HepG2 (cell line): ENCODE data around the gene FCN3. TPM values are rescaled to one million over a fixed set of nuclear protein-coding genes. Genes with fewer than 3 reads are reported as not detected.

ENCODE experiments used
- ATAC-seq: fragments of 200-7000 bp; cut with Tn5 transposase; 3 replicates; pipeline ENCODE4 v1.9.1; 2020; ENCODE audit warnings: mild to moderate bottlenecking, moderate library complexity
- BruUV-seq: library from RNA; stranded (reverse); fragments of 400-500 nt; replicated peaks from 2 replicates; lab custom pipeline; 2021; lab: Mats Ljungman, UMichigan
- CTCF ChIA-PET: fragments of 300-600 bp; formaldehyde crosslinking; extraction: SDS; loops from one replicate; lab custom pipeline; 2021; ENCODE audit warnings: low total read pairs, inconsistent platforms, low intra/inter-chr PET ratio; lab: Yijun Ruan, JAX
- POLR2A ChIA-PET: fragments of 350-600 bp; sonication (Branson Sonifier 250); formaldehyde crosslinking; loops from one replicate; lab custom pipeline; 2020; ENCODE audit warnings: antibody characterized with exemption, inconsistent platforms; lab: Yijun Ruan, JAX
- DNase-seq: peaks from one replicate; pipeline ENCODE4 v3.0.0-alpha.2; 2015; ENCODE audit warnings: low spot score
- FAIRE-seq: peaks from 3 replicates; lab custom pipeline; 2011; peaks lifted over from hg19 to GRCh38; lab: Jason Lieb, UNC
- H2AFZ ChIP-seq: one replicate; pipeline ENCODE4 v1.6.1; 2011; ENCODE audit warnings: low read length, inconsistent platforms
- H3K27ac ChIP-seq: fragments of 300-600 bp; 3 replicates; pipeline ENCODE4 v1.8.0; 2011; ENCODE audit warnings: mixed run types, mild to moderate bottlenecking, mixed read lengths, low read length, inconsistent platforms; ENCODE audit not compliant: insufficient read depth; ENCODE audit errors: extremely low read length
- H3K27me3 ChIP-seq, 2 experiments: fragments of 200-600 bp in 1 of 2; 2 replicates in 1 of 2; 3 replicates in 1 of 2; pipeline versions ENCODE4 v1.6.0 to v1.8.0; 2011; ENCODE audit warnings: low read length in 2 of 2, mild to moderate bottlenecking in 2 of 2, moderate library complexity in 2 of 2, inconsistent platforms in 1 of 2; ENCODE audit not compliant: insufficient read depth in 2 of 2, control insufficient read depth in 1 of 2
- H3K36me3 ChIP-seq, 2 experiments: fragments of 200-600 bp in 1 of 2; replicated peaks in 1 of 2; 2 replicates in 1 of 2; 3 replicates in 1 of 2; pipeline versions ENCODE4 v1.5.1 to v1.8.0; 2011; ENCODE audit warnings: low read length in 2 of 2, inconsistent platforms in 1 of 2; ENCODE audit not compliant: insufficient read depth in 2 of 2, control insufficient read depth in 1 of 2
- H3K4me1 ChIP-seq: 2 replicates; pipeline ENCODE4 v1.5.1; 2012; ENCODE audit warnings: low read length, inconsistent platforms; ENCODE audit not compliant: insufficient read depth
- H3K4me2 ChIP-seq: 2 replicates; pipeline ENCODE4 v1.6.0; 2011; ENCODE audit warnings: low read depth, low read length, inconsistent platforms
- H3K4me3 ChIP-seq, 3 experiments: fragments of 200-600 bp in 1 of 3; sonication (generic), shearing (Covaris generic) in 1 of 3; replicated peaks in 1 of 3; 2 replicates each; pipeline ENCODE4 v1.5.1; 2011 to 2016; ENCODE audit warnings: low read length in 3 of 3, inconsistent platforms in 2 of 3, low read depth in 2 of 3, mild to moderate bottlenecking in 2 of 3, control low read depth in 1 of 3, mixed read lengths in 1 of 3; ENCODE audit not compliant: insufficient read depth in 1 of 3
- H3K79me2 ChIP-seq: one replicate; pipeline ENCODE4 v1.6.1; 2011; ENCODE audit warnings: low read length, inconsistent platforms; ENCODE audit not compliant: insufficient read depth
- H3K9ac ChIP-seq: 2 replicates; pipeline ENCODE4 v1.6.0; 2011; ENCODE audit warnings: mild to moderate bottlenecking, low read depth, low read length, inconsistent platforms; ENCODE audit not compliant: insufficient read depth
- H3K9me3 ChIP-seq: 2 replicates; pipeline ENCODE4 v1.5.1; 2012; ENCODE audit warnings: mild to moderate bottlenecking, low read length
- H4K20me1 ChIP-seq: 2 replicates; pipeline ENCODE4 v1.6.0; 2011; ENCODE audit warnings: inconsistent platforms, mild to moderate bottlenecking, low read length, moderate library complexity; ENCODE audit not compliant: insufficient read depth
- KDM6A ChIP-seq: IDR thresholded peaks from 2 replicates; pipeline ENCODE4 v1.6.1; 2016; ENCODE audit warnings: low read depth
- PRPF4 ChIP-seq: fragments of 200-400 bp; formaldehyde crosslinking; IDR thresholded peaks from 2 replicates; pipeline ENCODE4 v1.6.1; 2016; ENCODE audit warnings: low read length, low read depth; ENCODE audit not compliant: poor library complexity, severe bottlenecking
- ZKSCAN1 ChIP-seq: fragments of 150-350 bp; IDR thresholded peaks from 2 replicates; pipeline ENCODE4 v1.6.1; 2014; ENCODE audit warnings: low read length
- ZNF292 ChIP-seq: sonication (generic); formaldehyde crosslinking; IDR thresholded peaks from 2 replicates; pipeline ENCODE4 v1.8.1; 2022; ENCODE audit warnings: mild to moderate bottlenecking, low read depth, missing genetic modification reagents, borderline replicate concordance
- ZNF3 ChIP-seq: IDR thresholded peaks from 2 replicates; pipeline ENCODE4 v1.7.0; 2017; ENCODE audit warnings: inconsistent platforms
- WGBS: methylation state at CpG from one replicate; pipeline ENCODE4 v1.1.6; 2017; ENCODE audit warnings: low lambda C conversion rate; 5-methylcytosine and 5-hydroxymethylcytosine counted together
- in situ Hi-C: cut with HindIII; loops from 2 replicates; pipeline ENCODE4 v1.10.0; 2017; ENCODE audit warnings: low pct_unique_long_range_greater_than_20kb; ENCODE audit not compliant: extremely low pct_ligation_motif_present
- intact Hi-C: fragments of 100-400 bp; cut with micrococcal nuclease; formaldehyde crosslinking; loops from one replicate; pipeline ENCODE4 v1.10.0; 2022; ENCODE audit not compliant: unreplicated experiment
- polyA plus RNA-seq, 8 experiments: library from polyadenylated mRNA; depleted of rRNA in 3 of 8; stranded (reverse) in 7 of 8; unstranded in 1 of 8; fragments of >200 nt; fragmentation: Illumina TruSeq in 4 of 8; extraction: Trizol in 4 of 8; gene quantifications; 2 replicates each; pipeline versions ENCODE4 v1.2.1 to v1.2.3, GENCODE V29; 2011 to 2016; ENCODE audit warnings: low read depth in 4 of 8, missing spikeins in 1 of 8, mixed read lengths in 1 of 8; ENCODE audit not compliant: insufficient read depth in 1 of 8
- total RNA-seq, 5 experiments: library from RNA; depleted of rRNA; stranded (reverse); fragments of >200 nt; fragmentation: Illumina TruSeq; extraction: Trizol; gene quantifications; 2 replicates each; pipeline ENCODE4 v1.2.3, GENCODE V29; 2016; ENCODE audit warnings: low read depth in 1 of 5
- TF ChIP-seq, protein P1 (sequence below): sonication (generic); formaldehyde crosslinking; IDR thresholded peaks from 2 replicates; pipeline ENCODE4 v1.9.0; 2022; ENCODE audit warnings: low read depth, missing genetic modification reagents
- TF ChIP-seq, protein P2 (sequence below): fragments of 450-650 bp; IDR thresholded peaks from 2 replicates; pipeline ENCODE4 v1.6.1; 2017; ENCODE audit warnings: mild to moderate bottlenecking
- TF ChIP-seq, protein P3 (sequence below): sonication (generic); formaldehyde crosslinking; IDR thresholded peaks from 2 replicates; pipeline ENCODE4 v1.4.0; 2020; ENCODE audit warnings: mild to moderate bottlenecking, low read depth, missing genetic modification reagents
- TF ChIP-seq, protein P4 (sequence below): sonication (generic); formaldehyde crosslinking; IDR thresholded peaks from 2 replicates; pipeline ENCODE4 v1.4.0; 2020; ENCODE audit warnings: mild to moderate bottlenecking, low read depth, missing genetic modification reagents
- TF ChIP-seq, protein P5 (sequence below): IDR thresholded peaks from 2 replicates; pipeline ENCODE4 v1.6.1; 2016; ENCODE audit warnings: mild to moderate bottlenecking, missing biosample characterization, missing genetic modification reagents

FCN3 gene
- total and polyA plus RNA-seq, 2 of the 13 experiments (the other 11 are each of a cell fraction or from before 2014, with no cell fraction given) = not detected

DNA sequence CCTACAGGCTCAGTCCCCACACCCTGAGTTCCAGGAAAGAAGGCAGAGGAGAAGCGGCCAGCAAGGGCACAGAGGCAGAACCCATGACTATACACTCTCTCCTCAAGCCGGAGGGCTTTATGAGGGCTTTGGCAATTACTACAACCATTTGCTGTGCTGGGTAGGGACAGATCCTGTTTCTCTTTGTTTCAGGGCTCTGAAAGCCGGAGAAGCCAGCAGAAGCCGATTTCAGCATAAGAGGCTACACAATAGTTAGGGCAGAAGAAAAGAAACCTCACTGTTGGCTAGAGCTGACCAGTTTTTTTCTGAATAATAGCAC is 31.7 kb upstream of the FCN3 start:
- intact Hi-C loops (no loop called here), in situ Hi-C loops (no loop called here)
- H3K27ac ChIP-seq = no peak overlapping the region
- no peak overlapping the region for H2AFZ ChIP-seq
- no peaks in the 10 kb centered on the region for H3K27me3 ChIP-seq
- DNase-seq = no peak
- POLR2A ChIA-PET = no interaction called here
- WGBS = 95% methylated on average over 4 of the region's 4 CpGs
- H4K20me1 ChIP-seq = no peaks in the 10 kb centered on the region
- no TSS peak for BruUV-seq
- H3K4me1 ChIP-seq = no peaks in the 10 kb centered on the region
- TF ChIP-seq, protein P1, sequence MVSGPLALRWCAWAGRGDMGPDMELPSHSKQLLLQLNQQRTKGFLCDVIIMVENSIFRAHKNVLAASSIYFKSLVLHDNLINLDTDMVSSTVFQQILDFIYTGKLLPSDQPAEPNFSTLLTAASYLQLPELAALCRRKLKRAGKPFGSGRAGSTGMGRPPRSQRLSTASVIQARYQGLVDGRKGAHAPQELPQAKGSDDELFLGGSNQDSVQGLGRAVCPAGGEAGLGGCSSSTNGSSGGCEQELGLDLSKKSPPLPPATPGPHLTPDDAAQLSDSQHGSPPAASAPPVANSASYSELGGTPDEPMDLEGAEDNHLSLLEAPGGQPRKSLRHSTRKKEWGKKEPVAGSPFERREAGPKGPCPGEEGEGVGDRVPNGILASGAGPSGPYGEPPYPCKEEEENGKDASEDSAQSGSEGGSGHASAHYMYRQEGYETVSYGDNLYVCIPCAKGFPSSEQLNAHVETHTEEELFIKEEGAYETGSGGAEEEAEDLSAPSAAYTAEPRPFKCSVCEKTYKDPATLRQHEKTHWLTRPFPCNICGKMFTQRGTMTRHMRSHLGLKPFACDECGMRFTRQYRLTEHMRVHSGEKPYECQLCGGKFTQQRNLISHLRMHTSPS (CRISPR knock-in tag) = no peak
- TF ChIP-seq ZKSCAN1 (no peak), ZNF292 (CRISPR knock-in tag) (no peak), PRPF4 (no peak), KDM6A (CRISPR knock-in tag) (no peak), ZNF3 (CRISPR knock-in tag) (no peak)
- TF ChIP-seq, protein P2, sequence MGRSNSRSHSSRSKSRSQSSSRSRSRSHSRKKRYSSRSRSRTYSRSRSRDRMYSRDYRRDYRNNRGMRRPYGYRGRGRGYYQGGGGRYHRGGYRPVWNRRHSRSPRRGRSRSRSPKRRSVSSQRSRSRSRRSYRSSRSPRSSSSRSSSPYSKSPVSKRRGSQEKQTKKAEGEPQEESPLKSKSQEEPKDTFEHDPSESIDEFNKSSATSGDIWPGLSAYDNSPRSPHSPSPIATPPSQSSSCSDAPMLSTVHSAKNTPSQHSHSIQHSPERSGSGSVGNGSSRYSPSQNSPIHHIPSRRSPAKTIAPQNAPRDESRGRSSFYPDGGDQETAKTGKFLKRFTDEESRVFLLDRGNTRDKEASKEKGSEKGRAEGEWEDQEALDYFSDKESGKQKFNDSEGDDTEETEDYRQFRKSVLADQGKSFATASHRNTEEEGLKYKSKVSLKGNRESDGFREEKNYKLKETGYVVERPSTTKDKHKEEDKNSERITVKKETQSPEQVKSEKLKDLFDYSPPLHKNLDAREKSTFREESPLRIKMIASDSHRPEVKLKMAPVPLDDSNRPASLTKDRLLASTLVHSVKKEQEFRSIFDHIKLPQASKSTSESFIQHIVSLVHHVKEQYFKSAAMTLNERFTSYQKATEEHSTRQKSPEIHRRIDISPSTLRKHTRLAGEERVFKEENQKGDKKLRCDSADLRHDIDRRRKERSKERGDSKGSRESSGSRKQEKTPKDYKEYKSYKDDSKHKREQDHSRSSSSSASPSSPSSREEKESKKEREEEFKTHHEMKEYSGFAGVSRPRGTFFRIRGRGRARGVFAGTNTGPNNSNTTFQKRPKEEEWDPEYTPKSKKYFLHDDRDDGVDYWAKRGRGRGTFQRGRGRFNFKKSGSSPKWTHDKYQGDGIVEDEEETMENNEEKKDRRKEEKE = no peak
- TF ChIP-seq, protein P3, sequence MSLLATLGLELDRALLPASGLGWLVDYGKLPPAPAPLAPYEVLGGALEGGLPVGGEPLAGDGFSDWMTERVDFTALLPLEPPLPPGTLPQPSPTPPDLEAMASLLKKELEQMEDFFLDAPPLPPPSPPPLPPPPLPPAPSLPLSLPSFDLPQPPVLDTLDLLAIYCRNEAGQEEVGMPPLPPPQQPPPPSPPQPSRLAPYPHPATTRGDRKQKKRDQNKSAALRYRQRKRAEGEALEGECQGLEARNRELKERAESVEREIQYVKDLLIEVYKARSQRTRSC (CRISPR knock-in tag) = no peak
- TF ChIP-seq, protein P4, sequence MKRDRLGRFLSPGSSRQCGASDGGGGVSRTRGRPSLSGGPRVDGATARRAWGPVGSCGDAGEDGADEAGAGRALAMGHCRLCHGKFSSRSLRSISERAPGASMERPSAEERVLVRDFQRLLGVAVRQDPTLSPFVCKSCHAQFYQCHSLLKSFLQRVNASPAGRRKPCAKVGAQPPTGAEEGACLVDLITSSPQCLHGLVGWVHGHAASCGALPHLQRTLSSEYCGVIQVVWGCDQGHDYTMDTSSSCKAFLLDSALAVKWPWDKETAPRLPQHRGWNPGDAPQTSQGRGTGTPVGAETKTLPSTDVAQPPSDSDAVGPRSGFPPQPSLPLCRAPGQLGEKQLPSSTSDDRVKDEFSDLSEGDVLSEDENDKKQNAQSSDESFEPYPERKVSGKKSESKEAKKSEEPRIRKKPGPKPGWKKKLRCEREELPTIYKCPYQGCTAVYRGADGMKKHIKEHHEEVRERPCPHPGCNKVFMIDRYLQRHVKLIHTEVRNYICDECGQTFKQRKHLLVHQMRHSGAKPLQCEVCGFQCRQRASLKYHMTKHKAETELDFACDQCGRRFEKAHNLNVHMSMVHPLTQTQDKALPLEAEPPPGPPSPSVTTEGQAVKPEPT = no peak
- TF ChIP-seq, protein P5, sequence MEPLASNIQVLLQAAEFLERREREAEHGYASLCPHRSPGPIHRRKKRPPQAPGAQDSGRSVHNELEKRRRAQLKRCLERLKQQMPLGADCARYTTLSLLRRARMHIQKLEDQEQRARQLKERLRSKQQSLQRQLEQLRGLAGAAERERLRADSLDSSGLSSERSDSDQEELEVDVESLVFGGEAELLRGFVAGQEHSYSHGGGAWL = no peak
- CTCF ChIA-PET = no interaction called here
- no peaks in the 10 kb centered on the region for H3K79me2 ChIP-seq
- no peak overlapping the region for H3K9ac ChIP-seq
- FAIRE-seq = no peak
- no peak overlapping the region for H3K4me2 ChIP-seq
- no peaks in the 10 kb centered on the region for H3K9me3 ChIP-seq
- no peak for ATAC-seq
- H3K4me3 ChIP-seq = no peak overlapping the region
- H3K36me3 ChIP-seq = peaks cover 12 to 36% of the 10 kb centered on the region in 2 experiments
